ENCODE data around the gene SPEG. TPM values are rescaled to one million over a fixed set of nuclear protein-coding genes. Genes with fewer than 3 reads are reported as not detected.

The SPEG gene
- total RNA-seq, 2 donors from 2014 or later, result 0.86 TPM; not detected in 1

GRCh38 chr2:219472629-219473187 lies 38.1 kb downstream of the SPEG start:
- no peak for DNase-seq (ENCODE audit: low spot score)
- no peaks in the 10 kb centered on the region for H3K36me3 Mint-ChIP-seq
- H3K27ac Mint-ChIP-seq, result no peak overlapping the region
- H3K4me3 Mint-ChIP-seq, result no peak overlapping the region
- peaks cover 5 to 8% of the 10 kb centered on the region in 2 donors for H3K27me3 Mint-ChIP-seq
- no peak for ATAC-seq
- no peaks in the 10 kb centered on the region for H3K9me3 Mint-ChIP-seq
- peaks cover 0 to 5% of the 10 kb centered on the region in 2 donors for H3K4me1 Mint-ChIP-seq (ENCODE audit: low read depth in 2 of 2)

GRCh38 chr2:219473511-219473910 lies 38.9 kb downstream of the SPEG start:
- Mint-ChIP-seq H3K27me3 (peaks cover 5 to 8% of the 10 kb centered on the region in 2 donors), H3K4me3 (no peak overlapping the region), H3K36me3 (no peaks in the 10 kb centered on the region), H3K9me3 (no peaks in the 10 kb centered on the region), H3K27ac (no peak overlapping the region), H3K4me1 (ENCODE audit: low read depth in 2 of 2) (peaks cover 0 to 5% of the 10 kb centered on the region in 2 donors)
- no peak for DNase-seq (ENCODE audit: low spot score)
- no peak for ATAC-seq

GRCh38 chr2:219474285-219475060 lies 39.8 kb downstream of the SPEG start:
- Mint-ChIP-seq H3K4me1 (ENCODE audit: low read depth in 2 of 2) (peaks cover 0 to 5% of the 10 kb centered on the region in 2 donors), H3K27ac (no peak overlapping the region), H3K4me3 (no peak overlapping the region), H3K9me3 (no peaks in the 10 kb centered on the region), H3K36me3 (no peaks in the 10 kb centered on the region), H3K27me3 (peaks cover 5 to 8% of the 10 kb centered on the region in 2 donors)
- ATAC-seq (no peak), DNase-seq (ENCODE audit: low spot score) (no peak)

DNA sequence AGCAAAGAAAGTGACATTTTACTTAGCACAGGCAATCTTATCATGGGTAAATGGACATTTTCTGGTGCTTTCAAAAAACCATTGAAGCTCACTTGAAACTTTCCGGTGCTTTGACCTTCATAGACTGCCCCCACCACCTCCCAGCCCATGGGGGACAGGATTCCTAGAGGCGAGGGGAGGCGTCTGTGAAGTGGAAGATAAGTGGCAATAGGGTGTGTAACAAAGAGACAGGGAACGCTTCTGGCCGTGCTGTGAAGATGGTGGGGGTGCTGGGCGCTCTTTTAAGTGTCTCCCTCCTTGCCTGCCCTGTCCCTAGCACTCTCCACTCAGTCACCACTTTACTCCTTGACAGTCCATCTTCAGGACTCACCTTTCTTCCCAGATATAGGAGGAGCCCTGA lies 40.6 kb downstream of the SPEG start:
- Mint-ChIP-seq H3K36me3 (no peaks in the 10 kb centered on the region), H3K4me1 (ENCODE audit: low read depth in 2 of 2) (peaks cover 0 to 5% of the 10 kb centered on the region in 2 donors), H3K9me3 (no peaks in the 10 kb centered on the region), H3K4me3 (no peak overlapping the region), H3K27me3 (peaks cover 5 to 8% of the 10 kb centered on the region in 2 donors), H3K27ac (no peak overlapping the region)
- ATAC-seq, result no peak
- no peak for DNase-seq (ENCODE audit: low spot score)

DNA sequence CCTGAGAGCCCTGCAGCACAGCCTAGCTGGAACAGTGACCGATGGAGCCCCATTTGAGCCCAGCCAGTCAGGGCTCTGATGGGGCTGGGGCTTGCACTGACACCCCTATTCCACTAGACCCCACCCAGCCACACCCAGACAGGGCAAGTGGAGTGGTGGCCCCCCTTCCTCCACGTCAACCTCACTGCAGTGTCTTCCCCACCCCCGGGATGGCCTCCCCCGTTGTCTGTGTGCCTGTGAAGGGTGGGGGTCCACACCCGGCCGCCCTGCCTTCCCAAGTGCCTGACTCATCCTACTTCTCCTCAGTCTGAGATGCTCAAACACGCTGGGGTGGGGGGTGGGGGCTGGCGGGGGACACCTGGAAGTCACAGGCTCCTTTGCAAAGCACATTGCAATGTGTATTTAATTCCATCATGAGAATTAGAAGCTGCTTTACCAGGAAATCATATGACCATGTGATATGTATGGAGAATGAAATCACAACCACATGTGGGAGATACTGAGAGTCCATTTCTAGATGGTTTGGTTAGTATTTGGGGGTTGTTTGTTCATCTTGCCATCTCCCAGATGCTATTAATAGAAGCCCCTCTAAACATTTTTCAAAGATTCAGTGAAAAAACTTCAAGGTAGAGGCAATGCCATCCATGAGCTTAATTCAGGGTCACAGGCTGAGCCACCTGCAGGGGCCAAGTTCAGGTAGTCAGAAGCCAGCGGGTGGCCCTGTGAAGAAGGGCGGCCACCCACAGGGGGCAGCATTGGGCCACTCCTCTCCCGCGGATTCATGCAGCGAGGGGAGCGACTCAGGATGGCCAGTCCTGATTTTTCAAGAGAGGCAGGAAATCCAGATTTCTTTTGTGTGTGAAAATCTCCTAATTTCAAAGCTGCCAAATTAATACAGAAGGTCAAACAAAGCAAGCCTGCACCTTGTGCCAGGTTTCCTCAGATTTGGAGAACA lies 41.3 kb downstream of the SPEG start:
- no peaks in the 10 kb centered on the region for H3K9me3 Mint-ChIP-seq
- H3K27me3 Mint-ChIP-seq, result peaks cover 5 to 10% of the 10 kb centered on the region in 2 donors
- H3K36me3 Mint-ChIP-seq, result no peaks in the 10 kb centered on the region
- H3K4me3 Mint-ChIP-seq, result no peak overlapping the region
- H3K27ac Mint-ChIP-seq, result no peak overlapping the region
- peaks cover 0 to 5% of the 10 kb centered on the region in 2 donors for H3K4me1 Mint-ChIP-seq (ENCODE audit: low read depth in 2 of 2)
- DNase-seq (ENCODE audit: low spot score) (peak; percentile 75), ATAC-seq (peak; percentile 50 to 58)

DNA sequence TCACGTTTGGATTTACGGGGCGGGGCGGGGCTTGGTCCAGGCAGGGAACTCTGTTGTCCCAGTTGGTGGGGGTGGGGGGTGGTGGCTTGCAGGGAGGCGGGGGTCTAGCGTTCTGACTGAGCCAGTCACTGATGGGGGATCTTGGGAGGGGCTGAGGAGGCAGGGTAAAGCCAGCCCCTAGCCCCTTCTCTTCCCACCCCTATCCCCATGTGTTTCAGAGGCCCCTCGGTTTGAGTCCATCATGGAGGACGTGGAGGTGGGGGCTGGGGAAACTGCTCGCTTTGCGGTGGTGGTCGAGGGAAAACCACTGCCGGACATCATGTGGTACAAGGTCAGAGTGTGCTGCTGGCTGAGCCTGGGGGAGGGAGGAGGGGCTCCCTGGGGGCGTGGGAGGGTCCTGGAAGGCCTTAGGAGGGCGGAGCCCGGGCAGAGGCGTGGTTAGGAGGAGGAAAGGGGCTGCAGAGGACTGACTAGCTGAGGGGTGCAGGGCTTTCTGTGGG lies 42.1 kb downstream of the SPEG start:
- DNase-seq (ENCODE audit: low spot score) (no peak), ATAC-seq (no peak)
- Mint-ChIP-seq H3K27ac (no peak overlapping the region), H3K4me1 (ENCODE audit: low read depth in 2 of 2) (peaks cover 0 to 5% of the 10 kb centered on the region in 2 donors), H3K27me3 (peaks cover 5 to 10% of the 10 kb centered on the region in 2 donors), H3K9me3 (no peaks in the 10 kb centered on the region), H3K4me3 (no peak overlapping the region), H3K36me3 (no peaks in the 10 kb centered on the region)

- DNase-seq (ENCODE audit: low spot score) (no peak), ATAC-seq (no peak)
- Mint-ChIP-seq H3K4me1 (ENCODE audit: low read depth in 2 of 2) (peaks cover 0 to 5% of the 10 kb centered on the region in 2 donors), H3K27me3 (peaks cover 5 to 10% of the 10 kb centered on the region in 2 donors), H3K27ac (no peak overlapping the region), H3K36me3 (no peaks in the 10 kb centered on the region), H3K9me3 (no peaks in the 10 kb centered on the region), H3K4me3 (no peak overlapping the region)
Measured at GRCh38 chr2:219477179-219477578, 42.5 kb downstream of the SPEG start.

- Mint-ChIP-seq H3K4me3 (no peak overlapping the region), H3K4me1 (ENCODE audit: low read depth in 2 of 2) (peaks cover 0 to 5% of the 10 kb centered on the region in 2 donors), H3K27me3 (peaks cover 5 to 13% of the 10 kb centered on the region in 2 donors), H3K36me3 (no peaks in the 10 kb centered on the region), H3K9me3 (no peaks in the 10 kb centered on the region), H3K27ac (no peak overlapping the region)
- ATAC-seq, result no peak
- no peak for DNase-seq (ENCODE audit: low spot score)
Measured at GRCh38 chr2:219477815-219478214, 43.2 kb downstream of the SPEG start.

GRCh38 chr2:219478916-219479315 lies 44.3 kb downstream of the SPEG start:
- Mint-ChIP-seq H3K4me1 (ENCODE audit: low read depth in 2 of 2) (peaks cover 0 to 5% of the 10 kb centered on the region in 2 donors), H3K4me3 (no peak overlapping the region), H3K9me3 (no peaks in the 10 kb centered on the region), H3K36me3 (no peaks in the 10 kb centered on the region), H3K27ac (no peak overlapping the region), H3K27me3 (peaks cover 5 to 14% of the 10 kb centered on the region in 2 donors)
- DNase-seq (ENCODE audit: low spot score), result no peak
- ATAC-seq, result no peak

GRCh38 chr2:219480004-219480403 lies 45.4 kb downstream of the SPEG start:
- Mint-ChIP-seq H3K27me3 (peaks cover 5 to 14% of the 10 kb centered on the region in 2 donors), H3K9me3 (no peaks in the 10 kb centered on the region), H3K36me3 (no peaks in the 10 kb centered on the region), H3K4me3 (no peak overlapping the region), H3K27ac (no peak overlapping the region), H3K4me1 (ENCODE audit: low read depth in 2 of 2) (peaks cover 0 to 5% of the 10 kb centered on the region in 2 donors)
- DNase-seq (ENCODE audit: low spot score) (no peak), ATAC-seq (no peak)

GRCh38 chr2:219482674-219483405 lies 48.2 kb downstream of the SPEG start:
- Mint-ChIP-seq H3K36me3 (no peaks in the 10 kb centered on the region), H3K27ac (no peak overlapping the region), H3K27me3 (peaks cover 11 to 22% of the 10 kb centered on the region in 2 donors), H3K4me1 (ENCODE audit: low read depth in 2 of 2) (no peaks in the 10 kb centered on the region), H3K4me3 (no peak overlapping the region), H3K9me3 (no peaks in the 10 kb centered on the region)
- DNase-seq (ENCODE audit: low spot score) (no peak), ATAC-seq (no peak)

GRCh38 chr2:219483451-219484342 lies 49.1 kb downstream of the SPEG start:
- no peak for ATAC-seq

More at GRCh38 chr2:219483451-219484342, 49.1 kb downstream of the SPEG start:
- no peaks in the 10 kb centered on the region for H3K4me1 Mint-ChIP-seq (ENCODE audit: low read depth in 2 of 2)
- H3K4me3 Mint-ChIP-seq, result no peak overlapping the region
- H3K9me3 Mint-ChIP-seq, result no peaks in the 10 kb centered on the region
- H3K36me3 Mint-ChIP-seq, result no peaks in the 10 kb centered on the region
- no peak overlapping the region for H3K27ac Mint-ChIP-seq
- DNase-seq (ENCODE audit: low spot score), result no peak
- peaks cover 13 to 22% of the 10 kb centered on the region in 2 donors for H3K27me3 Mint-ChIP-seq

Data from natural killer cell treated with Interleukin-12 subunit alpha and Interleukin-12 subunit beta and Interleukin-15 and Interleukin-18, amount 100 ng/mL, for 72 hours (primary cell).